Superior temporal gyrus (tissue), 1 donor: Measurements from ENCODE around the gene AGPAT3.
A peak's percentile ranks its signal among the peaks of the same experiment; 100 is the strongest.

Source experiments
- DNase-seq: peaks from one replicate; pipeline ENCODE4 v3.0.0-alpha.2; 2016; ENCODE audit errors: extremely low spot score

AGPAT3 gene

DNA sequence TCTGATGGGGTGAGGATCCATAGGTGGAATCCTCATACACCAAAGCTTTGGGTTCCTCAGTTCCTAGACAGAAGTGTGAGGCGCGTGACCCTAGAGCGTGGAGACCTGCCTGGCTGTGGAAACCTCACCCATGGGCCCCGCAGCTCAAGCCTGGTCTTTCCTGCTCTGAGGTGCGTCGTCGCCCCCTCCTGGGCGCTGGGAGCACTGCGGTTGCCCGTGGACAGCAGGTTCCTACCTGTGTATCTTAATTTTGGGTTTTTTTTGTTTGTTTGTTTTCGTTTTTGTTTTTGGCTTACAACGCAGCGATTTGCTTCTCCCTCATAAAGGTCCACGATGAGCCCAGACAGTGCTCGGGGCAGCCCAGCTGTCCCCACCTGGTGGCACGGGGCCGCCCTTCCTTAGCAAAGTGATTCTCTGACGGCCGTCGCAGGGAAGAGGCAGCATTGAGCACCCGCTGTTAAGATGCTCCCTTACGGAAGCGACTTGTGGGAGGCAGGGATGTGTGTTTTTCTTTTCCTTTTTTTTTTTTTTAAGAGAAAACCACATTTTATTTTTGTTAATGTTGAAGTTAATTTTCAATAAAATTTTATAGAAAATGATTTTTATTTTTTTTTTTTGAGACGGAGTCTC lies 110.6 kb downstream of the AGPAT3 start:
- DNase-seq, result peak; percentile 86

GRCh38 chr21:43976661-43977060 lies 111.6 kb downstream of the AGPAT3 start:
- no peak for DNase-seq

GRCh38 chr21:43978060-43978459 lies 113.0 kb downstream of the AGPAT3 start:
- no peak for DNase-seq

DNA sequence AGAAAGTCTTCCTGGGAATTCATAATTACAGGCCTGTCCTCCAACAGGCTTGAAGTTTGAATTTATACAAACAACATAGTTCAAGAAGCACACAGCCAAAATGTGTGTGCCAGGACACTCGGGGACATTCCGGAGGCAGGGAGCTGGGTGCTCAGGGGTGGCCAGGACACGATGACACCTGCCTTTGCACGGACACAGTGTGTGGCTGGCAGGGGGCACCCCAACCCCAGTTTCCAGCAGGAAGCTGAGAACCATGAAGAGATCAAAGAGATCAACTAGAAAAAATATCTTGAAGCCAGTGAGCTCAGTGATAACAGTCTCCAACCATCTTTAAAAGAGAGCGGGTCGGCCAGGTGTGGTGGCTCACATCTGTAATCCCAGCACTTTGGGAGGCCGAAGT lies 114.6 kb downstream of the AGPAT3 start:
- peak; percentile 60 for DNase-seq

GRCh38 chr21:43981151-43981870 lies 116.3 kb downstream of the AGPAT3 start:
- no peak for DNase-seq

- DNase-seq, result no peak
Observed at GRCh38 chr21:43981871-43982210, 116.8 kb downstream of the AGPAT3 start.

GRCh38 chr21:43982489-43983078 lies 117.6 kb downstream of the AGPAT3 start:
- DNase-seq, result no peak

- no peak for DNase-seq
Observed at GRCh38 chr21:43983390-43983789, 118.4 kb downstream of the AGPAT3 start.

DNA sequence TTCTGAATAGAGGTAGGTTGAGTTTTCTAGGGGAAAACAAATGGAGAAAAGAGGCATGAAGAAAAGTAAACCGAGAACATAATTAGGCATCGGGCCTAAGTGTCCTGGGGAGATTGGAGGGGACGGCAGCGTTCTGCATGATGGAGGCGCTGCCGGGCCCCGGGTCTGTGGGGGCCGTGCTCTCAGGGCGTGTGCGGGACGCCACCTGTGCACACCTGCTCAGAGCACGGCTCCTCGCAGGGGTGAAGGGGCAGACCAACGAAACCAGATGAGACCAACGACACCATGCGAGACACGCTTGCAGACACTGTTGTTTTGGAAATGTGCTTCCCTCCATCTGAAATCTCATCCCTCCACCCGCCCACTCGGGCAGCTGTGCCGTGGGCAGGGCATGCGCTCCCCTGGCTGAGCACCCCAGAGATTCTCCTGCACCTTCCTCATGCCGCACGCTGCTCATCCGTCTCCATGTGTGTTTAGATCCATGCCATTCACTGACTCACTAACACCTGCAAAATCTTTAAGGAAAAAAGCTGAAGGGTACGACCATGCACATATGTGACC lies 118.9 kb downstream of the AGPAT3 start:
- DNase-seq, result no peak

- no peak for DNase-seq
Observed at GRCh38 chr21:43984905-43985689, 120.1 kb downstream of the AGPAT3 start.

- no peak for DNase-seq
Observed at GRCh38 chr21:43985690-43986251, 120.7 kb downstream of the AGPAT3 start.

- peak; percentile 89 for DNase-seq
Observed at GRCh38 chr21:43986544-43987451, 121.8 kb downstream of the AGPAT3 start.

- peak; percentile 53 for DNase-seq
Observed at GRCh38 chr21:43987509-43987908, 122.5 kb downstream of the AGPAT3 start.

GRCh38 chr21:43988016-43988415 lies 123.0 kb downstream of the AGPAT3 start:
- DNase-seq, result no peak

DNA sequence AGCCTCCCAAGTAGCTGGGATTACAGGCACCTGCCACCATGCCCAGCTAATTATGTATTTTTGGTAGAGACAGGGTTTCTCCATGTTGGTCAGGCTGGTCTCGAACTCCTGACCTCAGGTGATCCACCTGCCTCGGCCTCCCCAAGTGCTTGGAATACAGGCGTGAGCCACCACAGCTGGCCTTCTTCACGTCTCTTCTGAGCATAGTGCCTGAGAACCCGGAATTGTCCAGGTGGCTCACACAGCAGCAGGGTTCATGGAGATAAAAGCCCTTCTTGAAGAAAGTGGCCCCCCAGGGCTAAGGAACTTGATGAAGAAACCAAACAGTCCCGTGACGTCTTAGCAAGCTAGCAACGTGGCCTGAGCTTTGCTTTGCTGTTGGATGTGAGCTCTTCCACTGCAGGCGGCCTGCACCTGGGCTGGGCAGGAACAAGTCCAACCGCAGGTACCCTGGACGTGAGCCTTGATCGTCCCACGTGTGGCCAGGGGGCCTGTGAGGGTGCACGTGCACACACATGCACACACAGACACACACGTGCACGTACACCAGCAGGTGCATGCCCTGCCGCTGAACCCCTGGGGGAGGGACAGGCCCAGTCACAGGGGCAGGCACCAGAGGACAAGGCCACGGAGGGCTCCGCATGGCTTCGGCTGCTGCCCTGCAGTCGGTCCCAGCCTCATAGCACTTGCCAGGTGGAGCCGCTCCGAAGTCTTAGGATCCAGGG lies 123.6 kb downstream of the AGPAT3 start:
- DNase-seq, result no peak

GRCh38 chr21:43989401-43989800 lies 124.4 kb downstream of the AGPAT3 start:
- DNase-seq, result no peak

DNA sequence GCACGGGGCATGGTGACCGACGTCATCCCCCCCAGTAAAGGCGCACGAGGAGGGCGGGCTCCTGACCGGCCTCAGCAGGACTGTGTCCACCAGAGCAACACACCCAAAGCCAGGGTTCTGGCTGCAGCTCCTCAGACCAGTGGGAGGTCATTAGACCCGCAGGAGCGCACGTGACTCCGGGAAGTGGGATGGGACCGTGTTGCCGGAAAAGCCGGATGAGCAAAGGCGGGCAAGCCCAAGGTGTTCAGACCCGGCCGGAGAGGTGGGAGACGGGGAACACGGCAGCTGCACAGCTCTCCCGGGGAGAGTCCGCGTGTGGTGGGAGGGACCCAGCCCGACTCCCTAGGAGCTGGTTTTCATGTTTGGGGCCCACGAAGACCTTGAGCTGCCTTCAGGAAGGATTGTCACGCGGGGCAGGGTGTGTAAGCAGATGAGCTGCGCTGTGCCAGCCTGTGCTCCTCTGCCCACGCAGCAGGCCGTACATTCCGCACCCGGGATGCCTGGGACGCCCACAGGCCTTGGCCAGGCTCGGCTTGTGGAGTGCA lies 126.5 kb downstream of the AGPAT3 start:
- DNase-seq, result no peak

- DNase-seq, result no peak
Observed at GRCh38 chr21:43992121-43992520, 127.1 kb downstream of the AGPAT3 start.

DNA sequence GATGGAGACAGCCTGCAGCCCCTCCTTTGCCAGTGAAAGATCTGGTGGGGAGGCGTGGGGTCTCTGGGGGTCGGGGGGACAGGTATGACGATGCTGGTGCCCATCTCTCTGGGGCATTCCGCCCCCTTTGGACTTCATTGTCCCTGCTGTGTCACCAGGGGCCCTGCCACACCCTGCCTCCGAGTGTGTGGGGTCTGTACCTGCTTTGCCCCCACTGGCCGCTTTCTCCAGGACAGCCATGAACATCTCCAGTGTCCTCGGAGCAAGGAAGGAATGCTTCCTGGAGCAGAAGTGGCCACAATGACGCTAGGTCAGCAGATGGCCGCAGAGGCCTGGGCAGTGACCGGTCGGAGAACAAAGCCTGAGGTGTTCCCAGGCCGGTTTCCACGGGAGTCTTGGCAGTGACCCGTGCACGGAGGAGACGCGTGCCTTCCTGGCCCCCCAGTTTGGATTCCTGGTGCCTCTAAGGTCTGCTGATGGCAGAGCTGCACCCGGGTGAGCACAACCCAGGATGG lies 128.5 kb downstream of the AGPAT3 start:
- no peak for DNase-seq

DNA sequence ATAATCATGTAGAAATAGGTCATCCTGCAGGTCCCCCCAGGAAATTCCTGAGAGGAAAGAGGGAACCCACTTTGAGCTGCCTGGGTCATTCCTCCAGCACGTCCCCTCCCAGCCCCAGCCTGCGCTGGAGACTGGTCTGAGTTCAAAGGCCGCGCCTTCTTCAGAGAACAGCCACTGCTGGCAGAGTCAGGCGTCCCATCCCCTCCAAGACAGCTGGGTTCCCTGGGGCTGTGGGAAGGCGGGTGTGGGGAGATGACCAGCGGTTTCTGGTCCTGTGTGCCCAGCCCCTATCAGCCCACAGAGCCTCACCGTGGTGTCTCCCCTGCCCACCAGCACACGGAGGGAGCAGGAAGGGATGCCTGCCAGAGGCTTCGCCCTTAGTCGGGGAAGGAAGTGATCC lies 129.1 kb downstream of the AGPAT3 start:
- DNase-seq, result peak; percentile 12
